GM18907 (cell line): ENCODE data around the gene CELSR1.
"Not testable (repeated sequence)": the region's sequence is repeated elsewhere in the genome, so short reads cannot be mapped to it uniquely, and the experiment has no call there.

Experiments used
- ATAC-seq: cut with Tn5 transposase; IDR thresholded peaks from one replicate; pipeline ENCODE4 v1.9.1; 2021; ENCODE audit warnings: mild to moderate bottlenecking, moderate library complexity; ENCODE audit not compliant: unreplicated experiment

The CELSR1 gene

GRCh38 chr22:46424496-46424895, 112.9 kb downstream of the CELSR1 start:
- no peak for ATAC-seq

DNA sequence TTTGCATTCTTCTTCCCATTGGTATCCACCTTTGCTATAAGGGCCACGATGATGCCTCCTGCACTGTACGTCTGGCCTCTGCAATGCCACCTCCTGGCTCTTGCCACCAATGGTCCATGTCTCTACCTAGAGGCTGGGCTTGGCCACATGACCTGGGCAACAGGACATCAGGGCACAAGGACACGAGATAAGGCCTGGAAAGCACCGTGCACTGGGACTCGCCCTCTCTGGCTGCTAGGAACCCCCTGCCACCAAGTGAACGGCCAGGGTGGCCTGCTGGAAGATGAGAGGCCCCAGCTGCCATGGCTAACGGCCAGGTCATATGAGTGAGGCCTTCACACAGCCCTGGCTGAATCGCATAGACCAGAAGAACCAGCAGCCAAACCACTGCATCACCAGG, 114.5 kb downstream of the CELSR1 start:
- no peak for ATAC-seq

- ATAC-seq = no peak
Observed at GRCh38 chr22:46421267-46421666, 116.2 kb downstream of the CELSR1 start.

- ATAC-seq = no peak
Observed at GRCh38 chr22:46419754-46420571, 117.5 kb downstream of the CELSR1 start.

- no peak for ATAC-seq
Observed at GRCh38 chr22:46418827-46419226, 118.6 kb downstream of the CELSR1 start.

DNA sequence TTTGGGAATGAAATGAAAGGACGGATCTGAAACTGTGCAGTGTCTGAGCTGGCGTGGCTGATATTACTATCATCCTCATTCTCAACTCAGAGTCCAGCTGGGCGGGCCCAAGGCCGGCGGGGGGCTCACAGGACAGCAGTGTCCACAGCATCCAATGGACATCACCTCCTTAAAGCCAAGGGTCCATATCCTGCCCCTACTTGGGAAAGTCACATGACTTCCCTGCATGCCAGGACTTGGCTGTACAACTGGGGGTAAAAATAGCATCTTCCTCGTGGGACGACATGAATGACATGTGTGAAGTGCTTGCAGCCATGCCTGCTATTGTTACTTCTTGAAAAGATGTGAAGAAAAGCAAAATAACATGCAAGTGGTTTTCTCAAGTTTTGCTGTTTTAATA, 119.7 kb downstream of the CELSR1 start:
- ATAC-seq = no peak

- no peak for ATAC-seq
Observed at GRCh38 chr22:46416891-46417580, 120.4 kb downstream of the CELSR1 start.

- no peak for ATAC-seq
Observed at GRCh38 chr22:46416520-46416871, 120.9 kb downstream of the CELSR1 start.

DNA sequence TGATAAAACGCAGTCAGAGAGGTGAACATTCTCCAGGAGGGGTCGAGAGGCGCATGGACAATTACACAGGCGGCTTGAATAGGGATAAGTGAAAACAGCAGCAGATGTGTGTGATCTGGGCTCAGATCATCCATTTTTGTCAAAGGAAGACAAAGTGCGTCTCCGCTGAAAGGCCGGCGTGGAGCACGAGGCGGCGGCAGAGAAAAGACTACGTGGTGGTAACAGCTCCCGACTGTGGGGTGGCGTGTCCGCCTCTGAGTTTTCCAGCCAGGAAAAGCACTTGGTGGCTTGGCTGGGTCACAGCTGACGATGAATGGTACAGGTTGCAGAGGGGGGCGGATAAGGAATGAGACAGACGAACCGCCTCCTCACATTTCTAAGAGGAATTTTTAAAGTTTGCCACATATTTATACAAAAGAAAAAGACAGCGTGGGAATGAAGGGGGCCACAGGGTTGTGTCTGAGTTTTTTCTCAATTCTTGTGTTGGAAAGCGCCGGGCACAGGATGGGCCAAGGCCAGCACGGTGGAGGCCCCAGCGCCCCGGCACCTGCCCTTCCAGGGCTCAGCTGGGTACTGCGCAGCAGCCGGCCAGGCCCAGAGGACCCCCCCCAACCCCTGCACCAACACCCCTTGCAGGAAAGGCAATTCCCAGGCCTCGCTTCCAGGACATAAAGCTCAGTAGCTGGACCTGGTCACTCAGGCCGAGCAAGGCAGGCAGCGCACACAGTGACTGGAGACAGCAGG, 121.5 kb downstream of the CELSR1 start:
- ATAC-seq = no peak

- no peak for ATAC-seq
Observed at GRCh38 chr22:46414704-46415103, 122.7 kb downstream of the CELSR1 start.

GRCh38 chr22:46413725-46414379, 123.6 kb downstream of the CELSR1 start:
- no peak for ATAC-seq

- no peak for ATAC-seq
Observed at GRCh38 chr22:46411347-46411746, 126.1 kb downstream of the CELSR1 start.

DNA sequence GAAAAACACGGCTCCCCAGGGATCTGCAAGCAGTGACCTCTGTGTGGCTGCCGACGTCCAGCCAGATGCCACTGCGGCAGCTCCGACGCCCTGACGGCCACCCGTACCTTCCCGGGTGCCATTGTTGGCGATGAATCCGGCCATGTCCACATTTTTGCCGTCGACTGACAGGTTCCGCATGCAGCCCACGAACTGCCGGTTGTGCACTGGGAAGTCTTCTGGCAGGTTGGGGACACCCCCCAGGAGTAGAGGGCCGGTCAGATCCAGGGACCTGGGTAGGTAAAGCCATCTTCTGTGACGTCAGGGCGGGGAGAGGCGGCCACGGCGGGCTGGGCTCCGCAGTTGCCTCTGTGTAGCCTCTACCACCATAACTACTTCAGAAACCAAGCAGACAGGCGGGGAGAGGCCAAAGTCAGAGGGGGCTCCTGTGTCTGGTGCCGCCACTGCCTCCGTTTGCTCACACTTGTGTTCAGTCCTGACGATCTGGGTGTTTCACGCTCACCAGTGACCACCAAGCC, 127.1 kb downstream of the CELSR1 start:
- ATAC-seq = no peak

DNA sequence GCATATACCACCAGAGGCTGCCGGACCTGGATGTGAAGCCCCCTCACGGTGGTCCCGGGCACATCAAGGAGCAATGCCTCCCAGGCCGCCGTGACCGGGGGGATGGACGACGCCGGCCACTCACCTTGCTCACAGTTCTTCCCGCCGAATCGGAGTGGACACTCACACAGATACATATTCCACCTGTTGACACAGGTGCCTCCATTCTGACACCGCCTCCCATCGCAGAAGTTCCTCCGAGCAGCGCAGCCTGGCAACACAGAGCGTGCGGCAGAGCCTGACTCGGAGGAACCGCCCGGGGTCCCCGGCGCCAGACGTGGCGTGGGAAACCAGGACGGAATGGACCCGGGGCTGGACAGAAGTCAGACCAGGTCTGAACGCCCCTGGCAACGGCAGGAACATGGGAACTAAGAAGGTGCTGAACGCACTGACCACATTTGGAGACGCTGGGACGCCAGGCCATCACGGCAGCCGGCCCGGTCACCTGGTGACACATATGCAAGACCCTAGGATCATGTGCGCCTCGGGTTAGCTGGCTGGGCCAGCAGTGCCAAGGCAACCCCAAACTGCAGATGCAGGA, 127.7 kb downstream of the CELSR1 start:
- no peak for ATAC-seq

- ATAC-seq = no peak
Observed at GRCh38 chr22:46408568-46409506, 128.6 kb downstream of the CELSR1 start.

DNA sequence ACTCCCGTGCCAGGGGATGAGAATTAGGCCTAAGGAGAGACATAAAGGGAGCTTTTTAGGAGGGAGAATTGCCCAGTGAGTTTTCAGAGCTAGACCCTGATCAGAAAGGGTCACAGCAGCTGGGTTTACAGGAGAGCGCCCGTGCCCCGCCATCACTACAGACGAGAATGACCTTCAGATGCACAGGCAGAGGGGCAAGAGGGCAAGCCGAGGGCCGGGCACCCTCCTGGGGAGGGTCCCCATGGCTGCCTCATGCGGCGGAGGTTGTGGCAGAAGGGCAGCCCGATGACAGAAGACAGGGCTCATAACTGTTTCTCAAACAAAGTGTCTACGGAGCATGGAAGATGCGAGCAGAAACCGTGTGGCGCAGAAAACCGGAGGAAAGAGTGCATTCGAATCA, 129.7 kb downstream of the CELSR1 start:
- no peak for ATAC-seq

DNA sequence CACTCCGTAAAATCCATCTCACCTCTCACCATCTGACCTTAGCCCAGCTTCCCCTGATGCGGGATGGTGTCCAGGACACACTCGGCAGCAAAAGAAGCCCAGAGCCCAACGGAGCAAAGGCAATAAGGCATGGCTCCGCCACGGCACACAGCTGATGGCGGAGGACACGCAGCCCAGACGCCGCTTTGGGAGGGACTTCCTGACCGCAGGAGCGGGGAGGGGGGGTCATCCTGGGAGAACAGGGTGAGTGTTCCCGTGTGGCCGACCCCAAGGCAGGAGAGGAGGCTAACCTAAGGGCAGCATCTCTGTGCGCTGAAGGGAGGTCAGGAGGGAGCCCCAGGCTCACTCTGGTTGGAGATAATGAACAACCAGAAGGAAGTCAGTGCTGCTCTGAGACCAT, 130.6 kb downstream of the CELSR1 start:
- ATAC-seq = no peak

DNA sequence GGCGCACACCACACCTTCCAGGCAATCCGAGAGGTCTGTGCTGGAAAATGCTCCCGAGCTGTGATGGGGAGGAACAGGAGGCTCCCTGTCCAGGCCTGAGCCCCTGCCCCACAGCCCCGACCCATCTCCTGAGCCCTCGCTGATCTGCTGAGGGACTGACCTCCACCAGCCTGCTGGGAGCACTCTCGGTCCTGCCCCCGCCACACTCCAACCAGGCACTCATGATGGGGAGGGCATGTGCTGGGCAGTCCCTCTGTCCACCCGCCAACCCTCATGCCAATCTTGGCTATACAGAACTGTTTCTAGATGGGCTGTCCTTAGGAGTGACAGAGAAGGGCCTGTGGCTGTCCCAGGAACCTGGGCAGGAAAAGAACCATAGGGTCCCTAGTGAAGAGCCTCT, 131.1 kb downstream of the CELSR1 start:
- ATAC-seq = no peak

DNA sequence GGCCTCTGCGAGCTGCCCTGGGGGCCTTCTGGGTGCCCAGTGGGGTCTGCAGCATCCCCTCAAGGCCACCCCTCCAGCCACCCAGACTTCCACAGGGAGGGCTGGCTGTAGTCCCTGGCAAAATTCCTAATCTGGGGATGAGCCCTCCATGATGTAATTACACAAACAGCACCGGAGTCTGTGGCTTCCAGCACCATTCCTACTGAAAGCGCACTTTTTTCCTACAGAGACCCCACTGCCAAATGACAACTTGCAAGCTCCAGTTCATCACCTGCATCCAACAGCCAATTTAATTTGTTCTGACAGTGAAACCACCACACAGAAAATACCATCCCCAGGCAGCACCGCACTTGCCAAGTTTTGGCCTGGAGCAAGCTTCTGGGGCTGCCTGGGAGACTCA, 131.5 kb downstream of the CELSR1 start:
- ATAC-seq = no peak

DNA sequence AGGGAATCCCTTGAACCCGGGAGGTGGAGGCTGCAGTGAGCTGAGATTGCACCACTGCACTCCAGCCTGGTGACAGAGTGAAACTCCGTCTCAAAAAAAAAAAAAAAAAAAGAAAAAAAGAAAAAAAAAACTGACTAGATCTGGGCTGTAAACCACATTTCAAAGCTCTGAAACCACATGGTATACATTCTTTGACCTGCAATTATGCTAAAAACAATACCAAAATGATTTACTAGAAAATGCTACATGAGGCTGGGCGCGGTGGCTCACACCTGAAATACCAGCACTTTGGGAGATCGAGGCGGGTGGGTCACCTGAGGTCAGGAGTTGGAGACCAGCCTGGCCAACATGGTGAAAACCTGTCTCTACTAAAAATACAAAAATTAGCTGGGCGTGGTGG, 133.5 kb downstream of the CELSR1 start:
- not testable (repeated sequence) for ATAC-seq
